ENCODE measurements around the gene HSF2. TPM values are rescaled to one million over a fixed set of nuclear protein-coding genes. Genes with fewer than 3 reads are reported as not detected.

Gene HSF2
- total RNA-seq, 2 donors from 2014 or later = 11.8 to 19.1 TPM

DNA sequence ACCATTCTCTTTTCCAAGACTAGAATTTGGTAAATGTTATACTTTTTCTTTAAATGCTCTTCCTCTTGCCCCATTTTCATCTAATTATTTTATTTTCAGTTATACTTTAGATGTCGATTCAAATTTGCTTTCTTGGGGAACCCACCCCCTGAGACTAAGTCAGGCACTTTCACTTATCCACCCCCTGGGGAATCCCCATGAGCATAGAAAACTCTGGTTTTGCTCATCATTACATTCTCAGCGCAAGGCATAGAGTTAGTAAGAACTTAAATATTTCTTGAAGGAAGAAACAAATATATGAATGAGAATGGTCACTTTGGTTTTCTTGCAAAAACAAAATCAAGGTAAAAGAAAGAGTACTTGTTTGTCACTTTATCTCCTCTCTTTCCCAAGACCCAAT, 25.1 kb upstream of the HSF2 start:
- DNase-seq (ENCODE audit: low spot score) (no peak), ATAC-seq (ENCODE audit: insufficient number of reproducible peaks, low FRiP score, low read depth) (no peak)
- Histone ChIP-seq H3K36me3 (no peaks in the 10 kb centered on the region), H3K27ac (no peak overlapping the region), H3K4me3 (no peak overlapping the region), H3K27me3 (replicated peaks; ENCODE audit: insufficient read depth) (no peaks in the 10 kb centered on the region), H3K4me1 (ENCODE audit: control insufficient read depth in 1 of 2, low read depth in 2 of 2) (no peaks in the 10 kb centered on the region), H3K9me3 (no peaks in the 10 kb centered on the region)
- TF ChIP-seq, protein P1, sequence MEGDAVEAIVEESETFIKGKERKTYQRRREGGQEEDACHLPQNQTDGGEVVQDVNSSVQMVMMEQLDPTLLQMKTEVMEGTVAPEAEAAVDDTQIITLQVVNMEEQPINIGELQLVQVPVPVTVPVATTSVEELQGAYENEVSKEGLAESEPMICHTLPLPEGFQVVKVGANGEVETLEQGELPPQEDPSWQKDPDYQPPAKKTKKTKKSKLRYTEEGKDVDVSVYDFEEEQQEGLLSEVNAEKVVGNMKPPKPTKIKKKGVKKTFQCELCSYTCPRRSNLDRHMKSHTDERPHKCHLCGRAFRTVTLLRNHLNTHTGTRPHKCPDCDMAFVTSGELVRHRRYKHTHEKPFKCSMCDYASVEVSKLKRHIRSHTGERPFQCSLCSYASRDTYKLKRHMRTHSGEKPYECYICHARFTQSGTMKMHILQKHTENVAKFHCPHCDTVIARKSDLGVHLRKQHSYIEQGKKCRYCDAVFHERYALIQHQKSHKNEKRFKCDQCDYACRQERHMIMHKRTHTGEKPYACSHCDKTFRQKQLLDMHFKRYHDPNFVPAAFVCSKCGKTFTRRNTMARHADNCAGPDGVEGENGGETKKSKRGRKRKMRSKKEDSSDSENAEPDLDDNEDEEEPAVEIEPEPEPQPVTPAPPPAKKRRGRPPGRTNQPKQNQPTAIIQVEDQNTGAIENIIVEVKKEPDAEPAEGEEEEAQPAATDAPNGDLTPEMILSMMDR (IDR thresholded peaks at IDR 0.05) = no peak

DNA sequence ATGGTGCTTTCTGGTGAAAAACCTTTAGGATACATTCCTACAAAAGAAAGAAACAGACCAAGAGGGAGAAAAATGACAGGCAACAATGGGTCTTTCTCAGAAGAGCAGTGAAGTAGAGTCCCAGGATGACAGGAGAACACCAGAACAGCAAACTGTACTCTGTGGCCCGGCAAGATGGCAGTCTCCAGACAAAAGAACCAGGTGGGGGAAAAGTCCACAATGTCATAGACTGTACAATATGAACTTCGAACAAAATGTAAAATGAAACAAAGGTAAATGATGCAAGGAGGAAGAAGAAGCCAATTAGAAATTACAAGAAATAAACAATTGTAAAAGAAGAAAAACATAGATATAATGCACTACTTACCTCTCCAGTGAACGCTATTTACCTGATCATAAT, 23.2 kb upstream of the HSF2 start:
- ATAC-seq (ENCODE audit: insufficient number of reproducible peaks, low FRiP score, low read depth) (no peak), DNase-seq (ENCODE audit: low spot score) (no peak)
- H3K36me3 ChIP-seq = no peaks in the 10 kb centered on the region
- TF ChIP-seq, protein P1 (IDR thresholded peaks at IDR 0.05) = no peak
- no peaks in the 10 kb centered on the region for H3K9me3 ChIP-seq
- H3K27ac ChIP-seq = no peak overlapping the region
- no peak overlapping the region for H3K4me3 ChIP-seq
- no peaks in the 10 kb centered on the region for H3K4me1 ChIP-seq (ENCODE audit: control insufficient read depth in 1 of 2, low read depth in 2 of 2)
- no peaks in the 10 kb centered on the region for H3K27me3 ChIP-seq (replicated peaks; ENCODE audit: insufficient read depth)

DNA sequence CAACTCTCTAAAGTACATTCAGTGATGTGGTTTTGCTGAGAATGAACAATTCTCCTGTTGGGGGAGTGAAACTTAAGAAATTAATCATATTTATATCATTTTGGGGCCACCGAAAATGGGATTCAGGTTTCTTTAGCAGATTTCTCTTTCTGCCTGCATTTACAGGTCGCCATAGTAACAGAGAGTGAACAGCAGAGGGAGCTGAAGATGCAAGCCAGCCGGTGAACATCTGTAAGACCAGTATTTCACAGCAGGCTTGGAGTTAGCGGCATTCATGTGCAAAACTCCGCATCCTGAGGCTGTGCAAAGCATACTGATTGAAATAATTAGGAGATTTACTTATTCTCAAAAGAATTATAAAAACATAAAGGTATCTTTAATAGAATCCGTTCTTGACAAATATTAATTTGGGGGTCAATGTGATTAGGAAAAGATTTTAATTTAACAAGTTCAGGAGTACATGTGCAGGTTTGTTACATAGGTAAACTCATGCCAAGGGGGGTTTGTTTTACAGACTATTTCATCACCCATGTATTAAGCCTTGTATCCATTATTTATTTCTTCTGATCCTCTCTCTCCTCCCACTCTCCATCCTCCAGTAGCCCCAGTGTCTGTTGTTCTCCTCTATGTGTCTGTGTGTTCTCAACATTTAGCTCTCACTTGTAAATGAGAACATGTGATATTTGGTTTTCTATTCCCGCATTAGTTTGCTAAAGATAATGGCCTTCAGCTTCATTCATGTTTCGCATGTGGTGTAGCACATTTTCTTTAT, 17.8 kb upstream of the HSF2 start:
- Histone ChIP-seq H3K27me3 (replicated peaks; ENCODE audit: insufficient read depth) (no peaks in the 10 kb centered on the region), H3K4me1 (ENCODE audit: control insufficient read depth in 1 of 2, low read depth in 2 of 2) (no peaks in the 10 kb centered on the region), H3K4me3 (no peak overlapping the region), H3K27ac (no peak overlapping the region), H3K36me3 (no peaks in the 10 kb centered on the region), H3K9me3 (no peaks in the 10 kb centered on the region)
- no peak for DNase-seq (ENCODE audit: low spot score)
- ATAC-seq (ENCODE audit: insufficient number of reproducible peaks, low FRiP score, low read depth) = peak; percentile 65
- TF ChIP-seq, protein P1 (IDR thresholded peaks at IDR 0.05) = peak; percentile 66

DNA sequence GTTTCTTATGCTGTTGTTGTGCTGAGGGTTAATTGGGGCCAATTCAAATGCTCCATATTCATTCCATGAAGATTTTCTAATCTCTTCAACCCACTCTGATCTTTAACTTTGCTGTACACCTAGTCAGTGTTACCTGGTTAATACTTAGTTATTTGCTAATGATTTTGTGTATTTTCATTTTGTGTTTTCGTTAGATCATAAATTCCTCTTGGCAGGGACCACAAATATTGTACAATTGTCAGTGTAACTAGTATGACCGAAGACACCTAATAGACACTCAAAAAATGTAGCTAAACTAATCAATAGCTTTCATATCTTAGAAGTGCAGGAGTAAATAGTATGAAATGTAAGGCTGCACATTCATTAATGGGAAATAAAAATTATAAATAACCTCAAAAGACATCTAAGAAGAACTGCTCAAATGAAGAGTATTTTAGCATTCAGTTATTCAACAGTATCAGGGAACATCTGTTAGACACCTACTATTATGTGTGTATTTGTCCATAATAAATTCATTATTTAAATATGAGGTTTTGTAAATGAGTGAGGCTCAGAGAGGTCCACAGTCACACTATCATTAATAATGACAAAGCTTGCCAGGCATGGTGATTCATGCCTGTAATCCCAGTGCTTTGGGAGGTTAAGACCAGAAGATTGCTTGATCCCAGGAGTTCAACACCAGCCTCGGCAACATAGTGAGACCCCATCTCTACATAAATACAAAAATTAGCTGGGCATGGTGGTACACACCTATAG, 13.4 kb upstream of the HSF2 start:
- Histone ChIP-seq H3K4me1 (ENCODE audit: control insufficient read depth in 1 of 2, low read depth in 2 of 2) (no peaks in the 10 kb centered on the region), H3K4me3 (no peak overlapping the region), H3K9me3 (no peaks in the 10 kb centered on the region), H3K27me3 (replicated peaks; ENCODE audit: insufficient read depth) (no peaks in the 10 kb centered on the region), H3K36me3 (no peaks in the 10 kb centered on the region), H3K27ac (no peak overlapping the region)
- DNase-seq (ENCODE audit: low spot score) (no peak), ATAC-seq (ENCODE audit: insufficient number of reproducible peaks, low FRiP score, low read depth) (no peak)
- TF ChIP-seq, protein P1 (IDR thresholded peaks at IDR 0.05) = no peak

DNA sequence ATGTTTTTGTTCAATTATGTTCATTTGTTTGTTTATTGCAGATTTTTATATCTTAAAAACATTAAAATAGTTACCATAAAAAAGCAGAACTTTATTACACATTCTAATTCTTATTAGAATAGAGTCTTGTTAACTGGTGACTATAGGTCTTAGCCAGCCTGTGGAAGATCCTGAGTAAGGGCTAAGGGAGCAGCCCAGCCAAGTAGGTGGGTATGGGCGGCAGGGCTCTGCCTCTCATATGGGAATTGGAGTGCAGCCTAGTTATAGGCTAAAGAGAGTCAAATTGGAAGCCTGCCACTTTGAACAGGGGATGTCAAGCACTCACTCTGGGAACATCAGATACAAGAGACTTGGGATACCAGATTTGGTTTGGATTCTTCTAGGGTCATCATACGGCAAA, 10.5 kb upstream of the HSF2 start:
- H3K27ac ChIP-seq = no peak overlapping the region
- H3K36me3 ChIP-seq = no peaks in the 10 kb centered on the region
- H3K4me3 ChIP-seq = no peak overlapping the region
- H3K9me3 ChIP-seq = no peaks in the 10 kb centered on the region
- TF ChIP-seq, protein P1 (IDR thresholded peaks at IDR 0.05) = no peak
- H3K4me1 ChIP-seq (ENCODE audit: control insufficient read depth in 1 of 2, low read depth in 2 of 2) = no peaks in the 10 kb centered on the region
- DNase-seq (ENCODE audit: low spot score) (no peak), ATAC-seq (ENCODE audit: insufficient number of reproducible peaks, low FRiP score, low read depth) (no peak)
- no peaks in the 10 kb centered on the region for H3K27me3 ChIP-seq (replicated peaks; ENCODE audit: insufficient read depth)
